SU-DHL-6 (cell line): ENCODE results near the gene FGF22.

Experiments
- CTCF ChIP-seq: fragments of 200-600 bp; sonication (generic); IDR thresholded peaks from one replicate; pipeline ENCODE4 v1.5.1; 2017; ENCODE audit warnings: antibody characterized with exemption, mild to moderate bottlenecking, low read length, moderate library complexity; ENCODE audit not compliant: insufficient read depth, poor library complexity, severe bottlenecking
- EZH2phosphoT487 ChIP-seq: fragments of 200-600 bp; sonication (generic), shearing (Covaris generic); conservative IDR thresholded peaks from 2 replicates; pipeline ENCODE4 v1.6.1; 2018; ENCODE audit warnings: mild to moderate bottlenecking, antibody characterized with exemption, low read length, moderate library complexity, mixed read lengths

- no peak for TF ChIP-seq CTCF
- no peak for TF ChIP-seq EZH2phosphoT487
These were observed 31.3 kb upstream of the FGF22 start for GRCh38 chr19:608155-609003.
